NCI-H1048 (cell line): ENCODE measurements around the gene ALOX15B.
"Not testable (repeated sequence)": the region's sequence is repeated elsewhere in the genome, so short reads cannot be mapped to it uniquely, and the experiment has no call there.

ENCODE experiments used
- DNase-seq: peaks from one replicate; lab custom pipeline; 2025; lab: John Stamatoyannopoulos, UW

Gene ALOX15B

GRCh38 chr17:8041249-8041928 is 2.5 kb downstream of the ALOX15B start:
- no peak for DNase-seq

GRCh38 chr17:8041979-8042378 is 3.1 kb downstream of the ALOX15B start:
- DNase-seq = no peak

GRCh38 chr17:8044819-8045810 is 6.3 kb downstream of the ALOX15B start:
- DNase-seq = no peak

- no peak for DNase-seq
These were observed 7.6 kb downstream of the ALOX15B start for GRCh38 chr17:8046306-8046928.

- DNase-seq = no peak
These were observed 8.3 kb downstream of the ALOX15B start for GRCh38 chr17:8046929-8047768.

- no peak for DNase-seq
These were observed 8.9 kb downstream of the ALOX15B start for GRCh38 chr17:8047769-8048110.

GRCh38 chr17:8048236-8048635 is 9.4 kb downstream of the ALOX15B start:
- DNase-seq = no peak

- DNase-seq = no peak
These were observed 9.9 kb downstream of the ALOX15B start for GRCh38 chr17:8048736-8049135.

GRCh38 chr17:8051831-8052230 is 13.0 kb downstream of the ALOX15B start:
- no peak for DNase-seq

GRCh38 chr17:8052256-8053252 is 13.7 kb downstream of the ALOX15B start:
- DNase-seq = no peak

GRCh38 chr17:8053600-8053999 is 14.7 kb downstream of the ALOX15B start:
- no peak for DNase-seq

- no peak for DNase-seq
These were observed 17.0 kb downstream of the ALOX15B start for GRCh38 chr17:8055851-8056231.

- no peak for DNase-seq
These were observed 17.5 kb downstream of the ALOX15B start for GRCh38 chr17:8056232-8056975.

- no peak for DNase-seq
These were observed 18.2 kb downstream of the ALOX15B start for GRCh38 chr17:8056976-8057625.

GRCh38 chr17:8057691-8058114 is 18.8 kb downstream of the ALOX15B start:
- DNase-seq = no peak

- no peak for DNase-seq
These were observed 20.3 kb downstream of the ALOX15B start for GRCh38 chr17:8059131-8059530.

GRCh38 chr17:8060274-8060673 is 21.4 kb downstream of the ALOX15B start:
- peak; percentile 50 for DNase-seq

- not testable (repeated sequence) for DNase-seq
These were observed 23.0 kb downstream of the ALOX15B start for GRCh38 chr17:8061851-8062250.

GRCh38 chr17:8062435-8062806 is 23.6 kb downstream of the ALOX15B start:
- no peak for DNase-seq
